HL-60 (cell line): ENCODE results near the gene SBSN.

Experiments
- DNase-seq, 2 experiments: peaks; one replicate each; pipeline ENCODE4 v3.0.0-alpha.2; 2010 to 2020; ENCODE audit warnings: low read depth in 1 of 2, low spot score in 1 of 2
- H3K27ac ChIP-seq: fragments of 250-450 bp; sonication (Bioruptor Pico); replicated peaks from 2 replicates; pipeline ENCODE4 v1.5.1; 2020; ENCODE audit warnings: mild to moderate bottlenecking, moderate library complexity
- H3K27me3 ChIP-seq: fragments of 250-450 bp; sonication (Bioruptor Pico); 2 replicates; pipeline ENCODE4 v1.5.1; 2021; ENCODE audit warnings: mild to moderate bottlenecking, moderate library complexity; ENCODE audit not compliant: insufficient read depth, poor library complexity, severe bottlenecking
- H3K4me3 ChIP-seq: replicated peaks from 2 replicates; pipeline ENCODE4 v1.5.1; 2011; ENCODE audit warnings: mild to moderate bottlenecking, control low read depth, low read length; ENCODE audit not compliant: insufficient read depth
- GABPA ChIP-seq: IDR thresholded peaks from 2 replicates; pipeline ENCODE4 v1.6.1; 2012; ENCODE audit warnings: low read depth
- POLR2AphosphoS5 ChIP-seq: IDR thresholded peaks from 2 replicates; pipeline ENCODE4 v1.6.1; 2012; ENCODE audit warnings: low read depth
- SPI1 ChIP-seq: IDR thresholded peaks from 2 replicates; pipeline ENCODE4 v1.6.1; 2012; ENCODE audit warnings: low read depth, mild to moderate bottlenecking, borderline replicate concordance
- TF ChIP-seq, protein P1 (sequence below): IDR thresholded peaks from 2 replicates; pipeline ENCODE4 v1.6.1; 2012; ENCODE audit warnings: low read depth; ENCODE audit not compliant: insufficient replicate concordance
- TF ChIP-seq, protein P2 (sequence below): IDR thresholded peaks from one replicate; pipeline ENCODE4 v1.5.1; 2011; ENCODE audit warnings: low read length, control low read depth, inconsistent platforms; ENCODE audit not compliant: insufficient read depth

Gene SBSN

DNA sequence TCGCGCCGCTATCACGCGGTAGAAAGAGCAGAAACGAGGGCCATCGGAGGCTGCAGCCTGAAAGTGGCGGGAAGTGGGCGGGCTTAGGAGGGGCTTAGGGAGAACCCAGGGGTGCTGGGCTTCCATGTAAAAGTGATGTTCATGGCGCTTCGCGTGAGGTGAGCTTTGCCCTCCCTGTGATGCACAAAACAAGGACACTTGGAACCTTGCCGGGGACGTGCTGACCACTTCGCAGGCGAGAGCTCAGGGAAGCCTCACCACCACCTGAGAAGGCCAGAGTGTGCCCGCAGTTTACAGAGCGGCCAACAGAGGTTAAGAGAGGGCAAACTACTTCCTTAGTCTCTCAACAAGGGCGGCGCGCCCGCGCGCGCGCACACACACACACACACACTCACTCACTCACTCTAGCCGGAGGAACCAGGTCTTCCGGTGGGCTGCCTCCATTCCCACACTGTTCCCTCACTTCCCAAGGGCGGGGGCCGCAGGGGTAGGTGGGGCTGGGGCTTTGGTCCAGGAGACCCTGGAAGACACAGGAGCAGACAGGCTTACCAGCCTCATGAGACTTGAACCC, 5.8 kb upstream of the SBSN start:
- peak; percentile 17 to 38 for DNase-seq
- TF ChIP-seq GABPA (no peak), SPI1 (no peak), POLR2AphosphoS5 (no peak)
- TF ChIP-seq, protein P1, sequence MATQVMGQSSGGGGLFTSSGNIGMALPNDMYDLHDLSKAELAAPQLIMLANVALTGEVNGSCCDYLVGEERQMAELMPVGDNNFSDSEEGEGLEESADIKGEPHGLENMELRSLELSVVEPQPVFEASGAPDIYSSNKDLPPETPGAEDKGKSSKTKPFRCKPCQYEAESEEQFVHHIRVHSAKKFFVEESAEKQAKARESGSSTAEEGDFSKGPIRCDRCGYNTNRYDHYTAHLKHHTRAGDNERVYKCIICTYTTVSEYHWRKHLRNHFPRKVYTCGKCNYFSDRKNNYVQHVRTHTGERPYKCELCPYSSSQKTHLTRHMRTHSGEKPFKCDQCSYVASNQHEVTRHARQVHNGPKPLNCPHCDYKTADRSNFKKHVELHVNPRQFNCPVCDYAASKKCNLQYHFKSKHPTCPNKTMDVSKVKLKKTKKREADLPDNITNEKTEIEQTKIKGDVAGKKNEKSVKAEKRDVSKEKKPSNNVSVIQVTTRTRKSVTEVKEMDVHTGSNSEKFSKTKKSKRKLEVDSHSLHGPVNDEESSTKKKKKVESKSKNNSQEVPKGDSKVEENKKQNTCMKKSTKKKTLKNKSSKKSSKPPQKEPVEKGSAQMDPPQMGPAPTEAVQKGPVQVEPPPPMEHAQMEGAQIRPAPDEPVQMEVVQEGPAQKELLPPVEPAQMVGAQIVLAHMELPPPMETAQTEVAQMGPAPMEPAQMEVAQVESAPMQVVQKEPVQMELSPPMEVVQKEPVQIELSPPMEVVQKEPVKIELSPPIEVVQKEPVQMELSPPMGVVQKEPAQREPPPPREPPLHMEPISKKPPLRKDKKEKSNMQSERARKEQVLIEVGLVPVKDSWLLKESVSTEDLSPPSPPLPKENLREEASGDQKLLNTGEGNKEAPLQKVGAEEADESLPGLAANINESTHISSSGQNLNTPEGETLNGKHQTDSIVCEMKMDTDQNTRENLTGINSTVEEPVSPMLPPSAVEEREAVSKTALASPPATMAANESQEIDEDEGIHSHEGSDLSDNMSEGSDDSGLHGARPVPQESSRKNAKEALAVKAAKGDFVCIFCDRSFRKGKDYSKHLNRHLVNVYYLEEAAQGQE = no peak
- TF ChIP-seq, protein P2, sequence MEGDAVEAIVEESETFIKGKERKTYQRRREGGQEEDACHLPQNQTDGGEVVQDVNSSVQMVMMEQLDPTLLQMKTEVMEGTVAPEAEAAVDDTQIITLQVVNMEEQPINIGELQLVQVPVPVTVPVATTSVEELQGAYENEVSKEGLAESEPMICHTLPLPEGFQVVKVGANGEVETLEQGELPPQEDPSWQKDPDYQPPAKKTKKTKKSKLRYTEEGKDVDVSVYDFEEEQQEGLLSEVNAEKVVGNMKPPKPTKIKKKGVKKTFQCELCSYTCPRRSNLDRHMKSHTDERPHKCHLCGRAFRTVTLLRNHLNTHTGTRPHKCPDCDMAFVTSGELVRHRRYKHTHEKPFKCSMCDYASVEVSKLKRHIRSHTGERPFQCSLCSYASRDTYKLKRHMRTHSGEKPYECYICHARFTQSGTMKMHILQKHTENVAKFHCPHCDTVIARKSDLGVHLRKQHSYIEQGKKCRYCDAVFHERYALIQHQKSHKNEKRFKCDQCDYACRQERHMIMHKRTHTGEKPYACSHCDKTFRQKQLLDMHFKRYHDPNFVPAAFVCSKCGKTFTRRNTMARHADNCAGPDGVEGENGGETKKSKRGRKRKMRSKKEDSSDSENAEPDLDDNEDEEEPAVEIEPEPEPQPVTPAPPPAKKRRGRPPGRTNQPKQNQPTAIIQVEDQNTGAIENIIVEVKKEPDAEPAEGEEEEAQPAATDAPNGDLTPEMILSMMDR = no peak
- H3K4me3 ChIP-seq = no peak overlapping the region
- peaks cover 15% of the 10 kb centered on the region for H3K27me3 ChIP-seq
- no peak overlapping the region for H3K27ac ChIP-seq

DNA sequence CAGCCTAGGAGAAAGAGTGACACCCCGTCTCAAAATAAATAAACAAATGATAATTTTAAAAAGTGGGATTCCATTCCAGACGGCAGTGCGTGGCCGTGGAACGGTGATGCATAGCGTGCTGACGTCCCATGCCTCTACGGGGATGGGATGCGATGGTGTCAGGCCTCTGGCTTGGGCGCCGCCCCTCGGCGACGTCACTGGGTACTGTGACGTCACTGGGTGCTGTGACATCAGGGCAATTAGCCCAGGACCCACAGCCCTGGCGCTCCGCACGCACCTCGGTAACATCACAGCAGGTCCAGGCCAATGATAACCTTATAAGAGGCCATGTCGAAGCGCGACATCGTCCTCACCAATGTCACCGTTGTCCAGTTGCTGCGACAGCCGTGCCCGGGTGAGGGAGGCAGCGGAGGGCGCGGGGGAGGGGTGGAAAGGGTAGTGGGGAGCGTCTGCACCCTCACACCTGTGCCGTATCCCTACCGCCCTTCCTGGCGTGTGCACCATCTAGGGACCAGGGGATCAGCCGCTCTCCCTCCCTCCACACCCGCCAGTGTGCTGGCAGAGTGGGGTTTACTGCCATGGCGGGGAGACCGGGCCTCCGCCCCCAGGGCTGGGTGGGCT, 5.2 kb upstream of the SBSN start, which contains the start of gene GAPDHS:
Gene GAPDHS, plus strand, starts transcription at position 256 of the 621 bp plus-strand sequence. Its CDS starts 72 bp downstream, at position 328.
- TF ChIP-seq, protein P1 = no peak
- no peak for TF ChIP-seq SPI1
- no peak within 1 kb of the TSS for H3K4me3 ChIP-seq
- DNase-seq = no peak
- H3K27ac ChIP-seq = no peak within 1 kb of the TSS
- peaks cover 19% of the 10 kb centered on the region for H3K27me3 ChIP-seq

DNA sequence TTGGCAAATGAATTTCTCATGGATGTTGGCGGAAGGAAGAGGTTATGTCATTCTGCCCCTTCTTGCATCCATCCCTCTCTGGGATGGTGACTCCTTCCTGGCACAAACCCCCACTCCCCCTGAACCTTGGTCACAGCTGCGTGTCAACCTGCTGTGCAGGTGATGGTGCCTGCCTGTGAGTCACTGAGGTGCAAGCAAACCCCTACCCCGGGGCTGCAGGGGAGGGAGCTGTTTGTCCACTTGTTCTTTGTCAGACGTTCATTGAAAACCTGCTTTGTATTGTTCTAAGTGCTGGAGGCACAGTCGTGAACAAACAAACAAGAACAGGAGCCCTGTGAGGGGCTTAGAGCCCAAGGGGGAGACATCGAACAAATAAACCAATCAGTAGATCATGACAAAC, 3.2 kb upstream of the SBSN start:
- peaks cover 19% of the 10 kb centered on the region for H3K27me3 ChIP-seq
- no peak overlapping the region for H3K4me3 ChIP-seq
- no peak overlapping the region for H3K27ac ChIP-seq
- no peak for TF ChIP-seq SPI1
- TF ChIP-seq, protein P1 = no peak
- TF ChIP-seq GABPA = no peak
- TF ChIP-seq, protein P2 = no peak
- TF ChIP-seq POLR2AphosphoS5 = no peak
- no peak for DNase-seq
